ES-I3 (cell line): ENCODE data around the gene CORO2B.

Experiments used
- H3K36me3 ChIP-seq: 2 replicates; pipeline ENCODE4 v1.6.1; 2013; ENCODE audit warnings: mild to moderate bottlenecking, low read length, control low read depth, moderate library complexity; ENCODE audit not compliant: insufficient read depth
- H3K4me1 ChIP-seq: 2 replicates; pipeline ENCODE4 v1.6.1; 2013; ENCODE audit warnings: mild to moderate bottlenecking, control low read depth, low read length; ENCODE audit not compliant: insufficient read depth
- H3K9ac ChIP-seq: 2 replicates; pipeline ENCODE4 v1.6.1; 2013; ENCODE audit warnings: low read depth, mild to moderate bottlenecking, low read length, moderate library complexity
- H3K9me3 ChIP-seq: 2 replicates; pipeline ENCODE4 v1.6.1; 2013; ENCODE audit warnings: mild to moderate bottlenecking, low read length, moderate library complexity; ENCODE audit not compliant: control insufficient read depth, insufficient read depth

CORO2B gene

GRCh38 chr15:68550004-68550403, 28.8 kb upstream of the CORO2B start:
- no peak overlapping the region for H3K9ac ChIP-seq
- H3K4me1 ChIP-seq = no peaks in the 10 kb centered on the region
- H3K36me3 ChIP-seq = no peaks in the 10 kb centered on the region
- H3K9me3 ChIP-seq = no peaks in the 10 kb centered on the region

- Histone ChIP-seq H3K9ac (no peak overlapping the region), H3K4me1 (no peaks in the 10 kb centered on the region)
Measured at GRCh38 chr15:68550498-68551295, 28.1 kb upstream of the CORO2B start.

GRCh38 chr15:68551296-68551635, 27.5 kb upstream of the CORO2B start:
- no peaks in the 10 kb centered on the region for H3K4me1 ChIP-seq
- H3K9ac ChIP-seq = no peak overlapping the region
- no peaks in the 10 kb centered on the region for H3K36me3 ChIP-seq
- H3K9me3 ChIP-seq = no peaks in the 10 kb centered on the region

More at GRCh38 chr15:68550498-68551295, 28.1 kb upstream of the CORO2B start:
- H3K9me3 ChIP-seq = no peaks in the 10 kb centered on the region
- H3K36me3 ChIP-seq = no peaks in the 10 kb centered on the region

- Histone ChIP-seq H3K4me1 (no peaks in the 10 kb centered on the region), H3K9ac (no peak overlapping the region), H3K9me3 (no peaks in the 10 kb centered on the region), H3K36me3 (no peaks in the 10 kb centered on the region)
Measured at GRCh38 chr15:68552344-68552743, 26.4 kb upstream of the CORO2B start.

- no peak overlapping the region for H3K9ac ChIP-seq
- H3K9me3 ChIP-seq = no peaks in the 10 kb centered on the region
- no peaks in the 10 kb centered on the region for H3K4me1 ChIP-seq
- H3K36me3 ChIP-seq = no peaks in the 10 kb centered on the region
Measured at GRCh38 chr15:68552773-68553172, 26.0 kb upstream of the CORO2B start.

GRCh38 chr15:68553314-68553993, 25.3 kb upstream of the CORO2B start:
- Histone ChIP-seq H3K9me3 (no peaks in the 10 kb centered on the region), H3K36me3 (no peaks in the 10 kb centered on the region), H3K9ac (no peak overlapping the region), H3K4me1 (no peaks in the 10 kb centered on the region)

GRCh38 chr15:68553994-68554720, 24.6 kb upstream of the CORO2B start:
- H3K9me3 ChIP-seq = no peaks in the 10 kb centered on the region
- H3K36me3 ChIP-seq = no peaks in the 10 kb centered on the region
- no peaks in the 10 kb centered on the region for H3K4me1 ChIP-seq
- H3K9ac ChIP-seq = no peak overlapping the region

- Histone ChIP-seq H3K9me3 (no peaks in the 10 kb centered on the region), H3K9ac (no peak overlapping the region), H3K36me3 (no peaks in the 10 kb centered on the region), H3K4me1 (no peaks in the 10 kb centered on the region)
Measured at GRCh38 chr15:68554721-68555678, 23.8 kb upstream of the CORO2B start.

- Histone ChIP-seq H3K9me3 (no peaks in the 10 kb centered on the region), H3K36me3 (no peaks in the 10 kb centered on the region), H3K9ac (no peak overlapping the region), H3K4me1 (no peaks in the 10 kb centered on the region)
Measured at GRCh38 chr15:68555679-68556037, 23.1 kb upstream of the CORO2B start.

- Histone ChIP-seq H3K9me3 (no peaks in the 10 kb centered on the region), H3K4me1 (no peaks in the 10 kb centered on the region), H3K9ac (no peak overlapping the region), H3K36me3 (no peaks in the 10 kb centered on the region)
Measured at GRCh38 chr15:68556139-68556990, 22.4 kb upstream of the CORO2B start.

GRCh38 chr15:68557469-68558317, 21.1 kb upstream of the CORO2B start:
- no peaks in the 10 kb centered on the region for H3K4me1 ChIP-seq
- no peak overlapping the region for H3K9ac ChIP-seq
- H3K9me3 ChIP-seq = 0 out of 2 replicates have a peak, but pooled peaks cover 6% of the 10 kb centered on the region
- H3K36me3 ChIP-seq = no peaks in the 10 kb centered on the region

- no peaks in the 10 kb centered on the region for H3K36me3 ChIP-seq
- no peaks in the 10 kb centered on the region for H3K4me1 ChIP-seq
- 0 out of 2 replicates have a peak, but pooled peaks cover 6% of the 10 kb centered on the region for H3K9me3 ChIP-seq
- H3K9ac ChIP-seq = peak overlapping the region; percentile 68
Measured at GRCh38 chr15:68558318-68559305, 20.2 kb upstream of the CORO2B start.
